K562 (cell line): ENCODE measurements around the gene ZFAND6. TPM values are rescaled to one million over a fixed set of nuclear protein-coding genes. Genes with fewer than 3 reads are reported as not detected.

ENCODE experiments used
- C11orf30 ChIP-seq: fragments of 450-650 bp; IDR thresholded peaks from 2 replicates; pipeline ENCODE4 v1.6.1; 2016; ENCODE audit warnings: low read depth, mild to moderate bottlenecking
- CBX3 ChIP-seq, 2 experiments: IDR thresholded peaks; 1 replicate in 1 of 2; 2 replicates in 1 of 2; pipeline ENCODE4 v1.6.1; 2012; ENCODE audit warnings: inconsistent platforms in 2 of 2, low read length in 2 of 2, borderline replicate concordance in 1 of 2, control low read depth in 1 of 2
- CREM ChIP-seq: IDR thresholded peaks from 2 replicates; pipeline ENCODE4 v1.6.1; 2014; ENCODE audit warnings: antibody characterized with exemption, low read depth
- FOXK2 ChIP-seq, 2 experiments: fragments of 450-650 bp; IDR thresholded peaks in 1 of 2; conservative IDR thresholded peaks in 1 of 2; 2 replicates each; pipeline ENCODE4 v1.6.1; 2016; ENCODE audit warnings: low read depth in 2 of 2, mild to moderate bottlenecking in 1 of 2
- FOXP1 ChIP-seq: sonication (generic); formaldehyde crosslinking; IDR thresholded peaks from 2 replicates; pipeline ENCODE4 v1.8.0; 2022; ENCODE audit warnings: mild to moderate bottlenecking, missing genetic modification reagents
- GABPA ChIP-seq: fragments of 200-800 bp; sonication (Bioruptor generic); conservative IDR thresholded peaks from 2 replicates; pipeline ENCODE4 v1.6.1; 2016; ENCODE audit warnings: low read depth, missing genetic modification characterization, missing compliant biosample characterization
- GTF2F1 ChIP-seq: IDR thresholded peaks from 2 replicates; pipeline ENCODE4 v1.6.1; 2011; ENCODE audit warnings: low read depth, low read length, improper control_type of control experiment
- IRF2 ChIP-seq: sonication (generic); formaldehyde crosslinking; IDR thresholded peaks from 2 replicates; pipeline ENCODE4 v1.8.1; 2022; ENCODE audit warnings: mild to moderate bottlenecking, missing genetic modification reagents
- MAFF ChIP-seq: IDR thresholded peaks from 2 replicates; pipeline ENCODE4 v1.6.1; 2012; ENCODE audit warnings: low read length, improper control_type of control experiment
- MAFG ChIP-seq: fragments of 450-650 bp; conservative IDR thresholded peaks from 2 replicates; pipeline ENCODE4 v1.6.1; 2016; ENCODE audit warnings: missing genetic modification characterization, missing compliant biosample characterization
- PML ChIP-seq: IDR thresholded peaks from 2 replicates; pipeline ENCODE4 v1.6.1; 2012; ENCODE audit warnings: low read length, inconsistent platforms
- RBM14 ChIP-seq: fragments of 200-400 bp; formaldehyde crosslinking; IDR thresholded peaks from 2 replicates; pipeline ENCODE4 v1.6.1; 2018; ENCODE audit warnings: low read depth, mild to moderate bottlenecking, low read length, moderate library complexity, borderline replicate concordance; ENCODE audit not compliant: insufficient read depth
- STAT6 ChIP-seq: sonication (generic); formaldehyde crosslinking; IDR thresholded peaks from 2 replicates; pipeline ENCODE4 v1.8.1; 2023; ENCODE audit warnings: mild to moderate bottlenecking, missing genetic modification reagents
- ZNF124 ChIP-seq: sonication (generic); formaldehyde crosslinking; IDR thresholded peaks from 2 replicates; pipeline ENCODE4 v1.8.1; 2022; ENCODE audit warnings: missing genetic modification reagents
- ZNF217 ChIP-seq: sonication (generic); formaldehyde crosslinking; IDR thresholded peaks from 2 replicates; pipeline ENCODE4 v1.8.0; 2022; ENCODE audit warnings: mild to moderate bottlenecking, missing genetic modification reagents
- ZNF589 ChIP-seq: fragments of 200-800 bp; sonication (Bioruptor generic); IDR thresholded peaks from 2 replicates; pipeline ENCODE4 v1.6.1; 2016; ENCODE audit warnings: low read depth, missing genetic modification characterization, missing compliant biosample characterization
- polyA plus RNA-seq, 8 experiments: library from polyadenylated mRNA; depleted of rRNA in 4 of 8; stranded (reverse) in 5 of 8; unstranded in 3 of 8; fragments of >200 nt; fragmentation: Nextera tagmentation in 2 of 8; fragmentation: Illumina TruSeq in 1 of 8; extraction: Ambion mirVana in 2 of 8; extraction: Trizol in 1 of 8; gene quantifications; 2 replicates each; pipeline versions ENCODE4 v1.2.1 to v1.2.3, GENCODE V29; 2011 to 2014; ENCODE audit warnings: inconsistent platforms in 1 of 8, missing spikeins in 1 of 8
- total RNA-seq, 7 experiments: library from RNA; depleted of rRNA in 6 of 7; stranded (reverse); fragments of >200 nt in 6 of 7; fragmentation: Illumina TruSeq in 2 of 7; extraction: Trizol in 2 of 7; gene quantifications; 2 replicates each; pipeline versions ENCODE4 v1.2.1 to v1.2.3, GENCODE V29; 2011 to 2021; ENCODE audit warnings: low replicate concordance in 1 of 7
- TF ChIP-seq, protein P1 (sequence below): sonication (generic); formaldehyde crosslinking; IDR thresholded peaks from 2 replicates; pipeline ENCODE4 v1.8.0; 2022; ENCODE audit warnings: missing genetic modification reagents, mild to moderate bottlenecking, borderline replicate concordance
- TF ChIP-seq, protein P2 (sequence below): fragments of 250-450 bp; sonication (Bioruptor Pico); IDR thresholded peaks from 2 replicates; pipeline ENCODE4 v1.5.0; 2020; ENCODE audit warnings: mild to moderate bottlenecking
- TF ChIP-seq, protein P3 (sequence below): fragments of 450-650 bp; formaldehyde crosslinking; IDR thresholded peaks from 2 replicates; pipeline ENCODE4 v1.4.0; 2022; ENCODE audit warnings: missing genetic modification characterization

Gene ZFAND6
- total and polyA plus RNA-seq, 9 of the 15 experiments (the other 6 are each of a cell fraction or from before 2014, with no cell fraction given): 53.9 to 206 (median 88.9) TPM

GRCh38 chr15:80152896-80153876 lies 93.7 kb downstream of the ZFAND6 start, which contains the start of gene FAH (continued):
- TF ChIP-seq ZNF217 (CRISPR knock-in tag): no peak
- TF ChIP-seq PML: no peak
- no peak; the same call in 1 of the 2 replicates for TF ChIP-seq FOXP1 (CRISPR knock-in tag)
- TF ChIP-seq, protein P1, sequence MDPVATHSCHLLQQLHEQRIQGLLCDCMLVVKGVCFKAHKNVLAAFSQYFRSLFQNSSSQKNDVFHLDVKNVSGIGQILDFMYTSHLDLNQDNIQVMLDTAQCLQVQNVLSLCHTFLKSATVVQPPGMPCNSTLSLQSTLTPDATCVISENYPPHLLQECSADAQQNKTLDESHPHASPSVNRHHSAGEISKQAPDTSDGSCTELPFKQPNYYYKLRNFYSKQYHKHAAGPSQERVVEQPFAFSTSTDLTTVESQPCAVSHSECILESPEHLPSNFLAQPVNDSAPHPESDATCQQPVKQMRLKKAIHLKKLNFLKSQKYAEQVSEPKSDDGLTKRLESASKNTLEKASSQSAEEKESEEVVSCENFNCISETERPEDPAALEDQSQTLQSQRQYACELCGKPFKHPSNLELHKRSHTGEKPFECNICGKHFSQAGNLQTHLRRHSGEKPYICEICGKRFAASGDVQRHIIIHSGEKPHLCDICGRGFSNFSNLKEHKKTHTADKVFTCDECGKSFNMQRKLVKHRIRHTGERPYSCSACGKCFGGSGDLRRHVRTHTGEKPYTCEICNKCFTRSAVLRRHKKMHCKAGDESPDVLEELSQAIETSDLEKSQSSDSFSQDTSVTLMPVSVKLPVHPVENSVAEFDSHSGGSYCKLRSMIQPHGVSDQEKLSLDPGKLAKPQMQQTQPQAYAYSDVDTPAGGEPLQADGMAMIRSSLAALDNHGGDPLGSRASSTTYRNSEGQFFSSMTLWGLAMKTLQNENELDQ: no peak
- TF ChIP-seq STAT6 (CRISPR knock-in tag): no peak
- no peak for TF ChIP-seq ZNF589 (CRISPR knock-in tag)
- TF ChIP-seq, protein P2, sequence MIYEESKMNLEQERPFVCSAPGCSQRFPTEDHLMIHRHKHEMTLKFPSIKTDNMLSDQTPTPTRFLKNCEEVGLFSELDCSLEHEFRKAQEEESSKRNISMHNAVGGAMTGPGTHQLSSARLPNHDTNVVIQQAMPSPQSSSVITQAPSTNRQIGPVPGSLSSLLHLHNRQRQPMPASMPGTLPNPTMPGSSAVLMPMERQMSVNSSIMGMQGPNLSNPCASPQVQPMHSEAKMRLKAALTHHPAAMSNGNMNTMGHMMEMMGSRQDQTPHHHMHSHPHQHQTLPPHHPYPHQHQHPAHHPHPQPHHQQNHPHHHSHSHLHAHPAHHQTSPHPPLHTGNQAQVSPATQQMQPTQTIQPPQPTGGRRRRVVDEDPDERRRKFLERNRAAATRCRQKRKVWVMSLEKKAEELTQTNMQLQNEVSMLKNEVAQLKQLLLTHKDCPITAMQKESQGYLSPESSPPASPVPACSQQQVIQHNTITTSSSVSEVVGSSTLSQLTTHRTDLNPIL (CRISPR knock-in tag): no peak
- TF ChIP-seq C11orf30: no peak
- no peak for TF ChIP-seq GTF2F1
- TF ChIP-seq CBX3 (IDR thresholded peaks at IDR 0.05; ENCODE audit: borderline replicate concordance in 1 of 2, low read length in 2 of 2): no peak; a peak in 1 of 3 replicates
- no peak for TF ChIP-seq ZNF124
- TF ChIP-seq CREM: peak; percentile 29; the same call in 1 of the 2 replicates
- peak; percentile 42; the same call in 1 of the 2 replicates for TF ChIP-seq GABPA (tag)
- no peak for TF ChIP-seq RBM14
- TF ChIP-seq, protein P3, sequence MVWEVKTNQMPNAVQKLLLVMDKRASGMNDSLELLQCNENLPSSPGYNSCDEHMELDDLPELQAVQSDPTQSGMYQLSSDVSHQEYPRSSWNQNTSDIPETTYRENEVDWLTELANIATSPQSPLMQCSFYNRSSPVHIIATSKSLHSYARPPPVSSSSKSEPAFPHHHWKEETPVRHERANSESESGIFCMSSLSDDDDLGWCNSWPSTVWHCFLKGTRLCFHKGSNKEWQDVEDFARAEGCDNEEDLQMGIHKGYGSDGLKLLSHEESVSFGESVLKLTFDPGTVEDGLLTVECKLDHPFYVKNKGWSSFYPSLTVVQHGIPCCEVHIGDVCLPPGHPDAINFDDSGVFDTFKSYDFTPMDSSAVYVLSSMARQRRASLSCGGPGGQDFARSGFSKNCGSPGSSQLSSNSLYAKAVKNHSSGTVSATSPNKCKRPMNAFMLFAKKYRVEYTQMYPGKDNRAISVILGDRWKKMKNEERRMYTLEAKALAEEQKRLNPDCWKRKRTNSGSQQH (CRISPR knock-in tag): no peak
- TF ChIP-seq IRF2 (CRISPR knock-in tag): no peak
- TF ChIP-seq MAFG (tag): no peak
- 0 out of 4 replicates have a peak, but pooled peaks of 1 of the 2 experiments have one; percentile 34 for TF ChIP-seq FOXK2 (conservative IDR thresholded peaks at IDR 0.05 in 1 of 2, IDR thresholded peaks at IDR 0.05 in 1 of 2; ENCODE audit: low read depth in 2 of 2)
- TF ChIP-seq MAFF: no peak
